DND-41 (cell line): ENCODE measurements around the gene NSF.

ENCODE experiments used
- ATAC-seq: fragments of 200-7000 bp; cut with Tn5 transposase; 3 replicates; pipeline ENCODE4 v1.9.1; 2021; ENCODE audit warnings: low read depth; ENCODE audit not compliant: insufficient read depth
- DNase-seq: peaks from one replicate; pipeline ENCODE4 v3.0.0-alpha.2; 2020
- H2AFZ ChIP-seq: 2 replicates; pipeline ENCODE4 v1.6.0; 2012; ENCODE audit warnings: low read depth, low read length
- H3K27ac ChIP-seq: 2 replicates; pipeline ENCODE4 v1.5.1; 2012; ENCODE audit warnings: low read length, inconsistent platforms
- H3K27me3 ChIP-seq: fragments of 200-600 bp; sonication (generic); 2 replicates; pipeline ENCODE4 v1.6.0; 2012; ENCODE audit warnings: low read length, mild to moderate bottlenecking, inconsistent platforms; ENCODE audit not compliant: insufficient read depth, poor library complexity
- H3K36me3 ChIP-seq: 2 replicates; pipeline ENCODE4 v1.5.1; 2012; ENCODE audit warnings: low read length, inconsistent platforms; ENCODE audit not compliant: insufficient read depth
- H3K4me1 ChIP-seq: 2 replicates; pipeline ENCODE4 v1.5.1; 2012; ENCODE audit warnings: mild to moderate bottlenecking, low read length; ENCODE audit not compliant: insufficient read depth
- H3K4me2 ChIP-seq: 2 replicates; pipeline ENCODE4 v1.6.0; 2012; ENCODE audit warnings: mild to moderate bottlenecking, moderate library complexity, low read length, inconsistent platforms; ENCODE audit not compliant: insufficient read depth
- H3K4me3 ChIP-seq, 2 experiments: fragments of 200-600 bp in 1 of 2; shearing (Covaris generic) in 1 of 2; 2 replicates each; pipeline ENCODE4 v1.5.1; 2012 to 2016; ENCODE audit warnings: inconsistent platforms in 2 of 2, low read length in 2 of 2, mild to moderate bottlenecking in 2 of 2, low read depth in 1 of 2, moderate library complexity in 1 of 2
- H3K79me2 ChIP-seq: 2 replicates; pipeline ENCODE4 v1.6.0; 2012; ENCODE audit warnings: low read length, inconsistent platforms; ENCODE audit not compliant: insufficient read depth
- H3K9ac ChIP-seq: 2 replicates; pipeline ENCODE4 v1.6.0; 2012; ENCODE audit warnings: low read depth, mild to moderate bottlenecking, inconsistent platforms, low read length, moderate library complexity
- H3K9me3 ChIP-seq: 2 replicates; pipeline ENCODE4 v1.5.1; 2012; ENCODE audit warnings: low read length, moderate library complexity, mild to moderate bottlenecking, inconsistent platforms; ENCODE audit not compliant: insufficient read depth, severe bottlenecking
- H4K20me1 ChIP-seq: 2 replicates; pipeline ENCODE4 v1.6.0; 2012; ENCODE audit warnings: low read length; ENCODE audit not compliant: insufficient read depth
- CTCF ChIP-seq: IDR thresholded peaks from 2 replicates; pipeline ENCODE4 v1.5.1; 2012; ENCODE audit warnings: borderline replicate concordance, low read length, moderate library complexity, mild to moderate bottlenecking; ENCODE audit not compliant: poor library complexity, severe bottlenecking; ENCODE audit errors: extremely low read depth
- EZH2 ChIP-seq: IDR thresholded peaks from 3 replicates; pipeline ENCODE4 v1.6.1; 2012; ENCODE audit warnings: borderline replicate concordance, low read depth, mild to moderate bottlenecking, moderate library complexity, low read length, inconsistent platforms; ENCODE audit not compliant: severe bottlenecking

NSF gene

GRCh38 chr17:46720408-46720807, 129.9 kb downstream of the NSF start:
- Histone ChIP-seq H3K4me1 (no peaks in the 10 kb centered on the region), H3K27ac (no peak overlapping the region), H2AFZ (no peak overlapping the region), H3K27me3 (no peaks in the 10 kb centered on the region), H3K36me3 (peaks cover 12% of the 10 kb centered on the region), H3K4me3 (no peak overlapping the region), H3K4me2 (no peak overlapping the region), H3K9ac (no peak overlapping the region), H4K20me1 (no peaks in the 10 kb centered on the region), H3K79me2 (no peaks in the 10 kb centered on the region), H3K9me3 (no peaks in the 10 kb centered on the region)
- DNase-seq (no peak), ATAC-seq (no peak)
- TF ChIP-seq EZH2 = no peak
- no peak for TF ChIP-seq CTCF

- Histone ChIP-seq H3K27me3 (no peaks in the 10 kb centered on the region), H3K27ac (no peak overlapping the region), H3K79me2 (no peaks in the 10 kb centered on the region), H3K9ac (no peak overlapping the region), H3K4me3 (no peak overlapping the region), H3K4me2 (no peak overlapping the region), H3K4me1 (no peaks in the 10 kb centered on the region), H2AFZ (no peak overlapping the region), H3K9me3 (no peaks in the 10 kb centered on the region), H4K20me1 (no peaks in the 10 kb centered on the region), H3K36me3 (peaks cover 11% of the 10 kb centered on the region)
- TF ChIP-seq EZH2 (no peak), CTCF (no peak)
- ATAC-seq (no peak), DNase-seq (no peak)
Observed at GRCh38 chr17:46722662-46723285, 132.3 kb downstream of the NSF start.

GRCh38 chr17:46726206-46726605, 135.7 kb downstream of the NSF start:
- no peaks in the 10 kb centered on the region for H4K20me1 ChIP-seq
- H3K79me2 ChIP-seq = no peaks in the 10 kb centered on the region
- DNase-seq = no peak
- no peak overlapping the region for H2AFZ ChIP-seq
- peaks cover 21% of the 10 kb centered on the region; the same call in 1 of the 2 replicates for H3K36me3 ChIP-seq
- H3K4me1 ChIP-seq = no peaks in the 10 kb centered on the region
- no peak for ATAC-seq
- no peaks in the 10 kb centered on the region for H3K27me3 ChIP-seq
- no peak overlapping the region for H3K4me3 ChIP-seq
- H3K4me2 ChIP-seq = no peak overlapping the region
- no peaks in the 10 kb centered on the region for H3K9me3 ChIP-seq
- no peak overlapping the region for H3K27ac ChIP-seq
- H3K9ac ChIP-seq = no peak overlapping the region
- TF ChIP-seq EZH2 (no peak), CTCF (no peak)

- peaks cover 21% of the 10 kb centered on the region for H3K36me3 ChIP-seq
- H3K9me3 ChIP-seq = no peaks in the 10 kb centered on the region
- no peak for TF ChIP-seq CTCF
- no peak overlapping the region for H3K4me2 ChIP-seq
- H3K4me1 ChIP-seq = no peaks in the 10 kb centered on the region
- no peak overlapping the region for H2AFZ ChIP-seq
- H3K27me3 ChIP-seq = no peaks in the 10 kb centered on the region
- ATAC-seq (no peak), DNase-seq (no peak)
- H3K4me3 ChIP-seq = no peak overlapping the region
- no peaks in the 10 kb centered on the region for H3K79me2 ChIP-seq
- no peak overlapping the region for H3K9ac ChIP-seq
- H4K20me1 ChIP-seq = no peaks in the 10 kb centered on the region
- no peak overlapping the region for H3K27ac ChIP-seq
Observed at GRCh38 chr17:46727572-46728348, 137.3 kb downstream of the NSF start.
